ENCODE results near the gene HTATSF1.

The HTATSF1 gene

GRCh38 chrX:136496764-136497555 is 432 bp upstream of the HTATSF1 start:
- peak; percentile 76 to 80 for DNase-seq (ENCODE audit: low read depth in 2 of 2)

GRCh38 chrX:136519069-136519468 is 21.7 kb downstream of the HTATSF1 start:
- no peak for DNase-seq (ENCODE audit: low read depth in 2 of 2)

DNA sequence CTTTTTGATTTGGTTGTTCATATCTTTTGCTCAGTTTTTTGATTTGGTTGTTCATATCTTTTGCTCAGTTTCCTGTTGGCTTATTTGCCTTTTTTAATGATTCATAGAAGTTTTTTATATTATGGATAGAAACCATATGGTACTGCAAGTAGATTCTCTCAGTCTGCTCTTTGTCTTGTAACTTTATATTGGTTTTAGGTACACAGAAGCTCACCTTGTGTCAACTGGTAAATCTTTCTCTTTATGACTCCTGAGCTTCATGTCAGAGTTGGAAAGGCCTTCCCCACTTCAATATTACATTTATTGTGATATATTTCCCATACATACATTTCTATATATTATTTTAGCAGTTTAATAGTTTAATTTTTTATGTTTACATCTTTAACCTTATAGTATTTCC is 26.4 kb downstream of the HTATSF1 start:
- DNase-seq (ENCODE audit: low read depth in 2 of 2), result no peak

GRCh38 chrX:136525738-136526606 is 28.6 kb downstream of the HTATSF1 start:
- DNase-seq (ENCODE audit: low read depth in 2 of 2), result peak in 1 of 2 donors; percentile 1

- no peak for DNase-seq (ENCODE audit: low read depth in 2 of 2)
Measured at GRCh38 chrX:136528645-136529315, 31.4 kb downstream of the HTATSF1 start.

DNA sequence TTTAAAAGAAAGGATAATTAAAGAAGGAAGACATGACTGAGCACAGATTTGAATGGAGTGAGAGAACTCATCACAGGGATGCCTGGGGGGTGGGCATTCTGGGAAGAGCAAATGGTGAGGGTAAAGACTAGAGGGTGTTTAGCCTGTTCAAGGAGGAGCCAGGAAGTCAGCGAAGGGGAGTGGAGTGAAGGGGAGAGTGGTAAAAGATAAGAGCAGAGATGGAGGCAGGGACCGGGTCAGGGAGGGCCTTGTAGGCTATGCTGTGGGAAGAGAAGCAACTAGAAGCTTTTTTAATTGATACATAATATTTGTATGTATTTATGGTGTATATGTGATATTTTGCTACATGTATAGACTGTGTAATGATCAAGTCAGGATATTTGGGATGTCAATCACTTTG is 32.4 kb downstream of the HTATSF1 start:
- no peak for DNase-seq (ENCODE audit: low read depth in 2 of 2)

GRCh38 chrX:136531951-136532350 is 34.6 kb downstream of the HTATSF1 start, which contains the start of gene VGLL1:
Gene VGLL1, plus strand, starts transcription at chrX:136532215. Its CDS starts 3,806 bp downstream, at chrX:136536021.
- DNase-seq (ENCODE audit: low read depth in 2 of 2), result no peak

GRCh38 chrX:136534131-136534530 is 36.7 kb downstream of the HTATSF1 start:
- no peak for DNase-seq (ENCODE audit: low read depth in 2 of 2)

GRCh38 chrX:136538811-136539210 is 41.4 kb downstream of the HTATSF1 start:
- no peak for DNase-seq (ENCODE audit: low read depth in 2 of 2)

DNA sequence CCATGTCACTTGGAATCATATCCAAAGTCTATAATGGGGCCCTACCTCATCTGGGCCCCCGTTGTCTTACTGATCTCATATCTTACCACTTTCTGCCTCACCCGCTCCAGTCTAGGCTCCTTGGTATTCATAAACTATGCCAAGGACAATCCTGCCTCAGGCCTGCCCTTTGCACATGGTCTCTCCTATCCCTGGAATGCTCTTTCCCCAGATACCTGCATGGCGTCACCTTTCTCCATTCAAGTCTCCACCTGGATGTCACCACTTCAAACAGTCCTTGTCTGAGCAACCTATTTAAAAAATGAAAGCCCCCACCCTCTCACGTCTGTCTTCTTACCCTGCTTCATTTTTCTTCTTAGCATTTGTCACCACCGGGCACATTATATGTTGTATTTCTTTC is 42.8 kb downstream of the HTATSF1 start:
- DNase-seq (ENCODE audit: low read depth in 2 of 2), result no peak

DNA sequence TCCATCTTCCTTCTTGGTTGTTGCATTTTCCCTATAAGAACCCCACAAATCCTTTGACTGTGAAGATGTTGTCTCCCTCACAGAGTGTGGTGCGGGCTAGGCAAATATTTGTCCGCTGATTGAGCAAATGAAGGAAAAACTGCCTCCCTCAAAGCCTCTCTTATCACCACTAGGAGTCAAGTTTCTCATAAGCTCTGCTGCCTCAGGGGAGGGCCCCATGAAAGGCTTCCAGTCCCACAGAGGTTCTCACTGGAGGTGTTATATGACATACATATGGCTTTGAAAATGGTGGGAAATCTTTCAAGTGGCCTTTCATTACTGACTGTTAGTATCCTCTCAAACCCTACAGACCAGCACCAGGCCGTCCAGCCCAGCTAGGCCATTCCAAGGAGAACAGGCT is 43.9 kb downstream of the HTATSF1 start:
- DNase-seq (ENCODE audit: low read depth in 2 of 2), result no peak

GRCh38 chrX:136542281-136542680 is 44.9 kb downstream of the HTATSF1 start:
- no peak for DNase-seq (ENCODE audit: low read depth in 2 of 2)

DNA sequence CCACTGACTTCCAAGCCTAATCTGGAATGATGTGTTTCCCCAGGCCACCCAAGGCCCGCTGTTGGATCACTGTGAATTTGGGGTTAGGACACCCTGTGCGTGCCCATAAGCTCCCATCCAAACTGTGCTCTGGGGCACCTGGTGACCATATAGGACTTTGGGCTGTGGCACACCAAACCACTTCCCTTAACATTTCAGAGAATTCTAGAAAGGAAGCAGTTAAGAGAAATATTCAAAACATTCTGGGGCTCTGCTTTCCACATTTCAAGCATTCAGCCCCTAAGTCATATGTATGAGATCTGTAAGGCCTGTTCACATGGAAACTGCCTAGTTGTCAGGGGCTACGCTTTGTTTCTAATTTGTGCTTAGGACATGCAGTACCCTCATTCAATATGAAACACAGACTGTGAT is 49.0 kb downstream of the HTATSF1 start:
- DNase-seq (ENCODE audit: low read depth in 2 of 2), result no peak

- DNase-seq (ENCODE audit: low read depth in 2 of 2), result no peak
Measured at GRCh38 chrX:136549226-136549625, 51.8 kb downstream of the HTATSF1 start.

DNA sequence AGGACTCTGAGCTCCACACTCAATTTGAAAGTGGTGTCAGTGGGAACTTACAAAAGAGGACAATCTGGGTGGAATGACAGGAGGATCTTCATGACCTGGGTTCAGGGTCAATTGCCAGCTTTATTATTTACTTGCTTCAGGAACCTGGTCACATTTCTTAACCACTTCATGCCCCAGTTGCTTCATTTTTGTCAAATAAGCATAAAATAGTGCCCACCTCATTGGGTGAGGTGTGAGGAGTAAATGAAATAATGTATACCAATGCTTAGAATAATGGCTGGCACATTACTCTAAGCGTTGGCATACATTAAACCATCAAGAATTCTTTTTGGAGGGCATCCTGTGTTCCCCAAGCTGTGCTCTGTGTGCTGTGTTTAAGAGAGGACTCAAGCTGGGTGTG is 54.0 kb downstream of the HTATSF1 start:
- DNase-seq (ENCODE audit: low read depth in 2 of 2), result no peak

DNA sequence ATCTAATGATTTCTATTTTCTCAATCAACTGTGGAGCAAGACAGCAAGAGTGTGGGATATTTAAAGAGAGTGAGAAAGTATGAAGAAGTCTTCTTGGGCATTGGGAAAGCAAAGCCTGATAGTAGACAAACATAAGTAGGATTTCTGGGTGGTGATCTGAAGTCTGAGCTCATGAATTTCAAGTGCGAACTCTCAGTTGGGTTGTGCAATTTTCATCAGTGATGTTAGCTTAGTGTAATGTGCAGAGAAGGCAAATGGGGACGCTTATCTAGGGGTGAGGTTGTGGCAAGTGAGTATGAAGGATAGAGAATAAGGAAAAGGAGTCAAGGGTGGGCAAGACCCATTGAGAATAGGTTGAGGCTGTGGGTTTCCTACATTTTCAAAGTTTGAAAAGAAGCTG is 58.3 kb downstream of the HTATSF1 start:
- DNase-seq (ENCODE audit: low read depth in 2 of 2), result no peak
